Measurements from ENCODE around the gene EML4.

Gene EML4

GRCh38 chr2:42176992-42177738 lies 8.0 kb downstream of the EML4 start:
- Mint-ChIP-seq H3K4me3 (no peak overlapping the region), H3K4me1 (peaks cover 57% of the 10 kb centered on the region), H3K9me3 (no peaks in the 10 kb centered on the region), H3K27me3 (ENCODE audit: low read depth) (no peaks in the 10 kb centered on the region), H3K36me3 (ENCODE audit: low read depth) (peaks cover 35% of the 10 kb centered on the region), H3K27ac (peak overlapping the region in 1 of 3 experiments; percentile 52)
- TF ChIP-seq CTCF (IDR thresholded peaks at IDR 0.05; ENCODE audit: unreplicated experiment in 3 of 3): no peak

GRCh38 chr2:42178335-42178734 lies 9.2 kb downstream of the EML4 start:
- Mint-ChIP-seq H3K36me3 (ENCODE audit: low read depth) (peaks cover 42% of the 10 kb centered on the region), H3K27me3 (ENCODE audit: low read depth) (no peaks in the 10 kb centered on the region), H3K9me3 (no peaks in the 10 kb centered on the region), H3K27ac (peak overlapping the region; percentile 52 to 73 (median 52)), H3K4me3 (no peak overlapping the region), H3K4me1 (peaks cover 46% of the 10 kb centered on the region)
- no peak for TF ChIP-seq CTCF (IDR thresholded peaks at IDR 0.05; ENCODE audit: unreplicated experiment in 3 of 3)

- no peak for TF ChIP-seq CTCF (IDR thresholded peaks at IDR 0.05; ENCODE audit: unreplicated experiment in 3 of 3)
Observed at GRCh38 chr2:42180300-42180699, 11.1 kb downstream of the EML4 start.

GRCh38 chr2:42182654-42183308 lies 13.6 kb downstream of the EML4 start:
- Mint-ChIP-seq H3K36me3 (ENCODE audit: low read depth) (peaks cover 38% of the 10 kb centered on the region), H3K9me3 (no peaks in the 10 kb centered on the region), H3K4me3 (no peak overlapping the region), H3K4me1 (peaks cover 58% of the 10 kb centered on the region), H3K27me3 (ENCODE audit: low read depth) (no peaks in the 10 kb centered on the region), H3K27ac (peak overlapping the region in 2 of 3 experiments; percentile 42 to 43)
- TF ChIP-seq CTCF (IDR thresholded peaks at IDR 0.05; ENCODE audit: unreplicated experiment in 3 of 3): no peak

More at GRCh38 chr2:42180300-42180699, 11.1 kb downstream of the EML4 start:
- Mint-ChIP-seq H3K4me1 (peaks cover 60% of the 10 kb centered on the region), H3K36me3 (ENCODE audit: low read depth) (peaks cover 46% of the 10 kb centered on the region), H3K27ac (peak overlapping the region; percentile 42 to 67 (median 45)), H3K9me3 (no peaks in the 10 kb centered on the region), H3K27me3 (ENCODE audit: low read depth) (no peaks in the 10 kb centered on the region), H3K4me3 (no peak overlapping the region)

GRCh38 chr2:42183775-42184174 lies 14.6 kb downstream of the EML4 start:
- Mint-ChIP-seq H3K9me3 (no peaks in the 10 kb centered on the region), H3K36me3 (ENCODE audit: low read depth) (peaks cover 38% of the 10 kb centered on the region), H3K27ac (no peak overlapping the region), H3K4me3 (no peak overlapping the region), H3K4me1 (peaks cover 48% of the 10 kb centered on the region), H3K27me3 (ENCODE audit: low read depth) (no peaks in the 10 kb centered on the region)
- no peak for TF ChIP-seq CTCF (IDR thresholded peaks at IDR 0.05; ENCODE audit: unreplicated experiment in 3 of 3)

Measured in nephron (organoid).